Kidney capillary endothelial cell (primary cell): ENCODE measurements around the gene ASIC4.

ENCODE experiments used
- DNase-seq: peaks from one replicate; pipeline ENCODE4 v3.0.0-alpha.2; 2018; ENCODE audit warnings: low spot score

The ASIC4 gene

GRCh38 chr2:219497495-219498279 lies 16.6 kb upstream of the ASIC4 start:
- DNase-seq: peak; percentile 50

GRCh38 chr2:219498280-219499057 lies 15.8 kb upstream of the ASIC4 start, which contains the start of gene GMPPA:
Gene GMPPA (plus strand): TSS chr2:219498891. CDS start chr2:219499976, 1,085 bp downstream.
- peak; percentile 96 for DNase-seq

GRCh38 chr2:219499058-219499307 lies 15.3 kb upstream of the ASIC4 start:
- no peak for DNase-seq

- no peak for DNase-seq
These were observed 14.7 kb upstream of the ASIC4 start for GRCh38 chr2:219499555-219499954.

GRCh38 chr2:219500135-219500534 lies 14.1 kb upstream of the ASIC4 start:
- no peak for DNase-seq

GRCh38 chr2:219501849-219502248 lies 12.4 kb upstream of the ASIC4 start:
- no peak for DNase-seq

GRCh38 chr2:219502618-219503017 lies 11.7 kb upstream of the ASIC4 start:
- DNase-seq: no peak

GRCh38 chr2:219505585-219505984 lies 8.7 kb upstream of the ASIC4 start:
- DNase-seq: no peak

- no peak for DNase-seq
These were observed 8.0 kb upstream of the ASIC4 start for GRCh38 chr2:219506153-219506801.

- no peak for DNase-seq
These were observed 7.3 kb upstream of the ASIC4 start for GRCh38 chr2:219506802-219507526.

GRCh38 chr2:219507581-219508443 lies 6.5 kb upstream of the ASIC4 start:
- DNase-seq: no peak

GRCh38 chr2:219508444-219508734 lies 5.9 kb upstream of the ASIC4 start:
- DNase-seq: no peak

- no peak for DNase-seq
These were observed 5.1 kb upstream of the ASIC4 start for GRCh38 chr2:219508971-219509779.

GRCh38 chr2:219509780-219510511 lies 4.3 kb upstream of the ASIC4 start:
- no peak for DNase-seq

GRCh38 chr2:219510512-219511135 lies 3.7 kb upstream of the ASIC4 start:
- no peak for DNase-seq

- no peak for DNase-seq
These were observed 2.5 kb upstream of the ASIC4 start for GRCh38 chr2:219511547-219512325.

- DNase-seq: no peak
These were observed 1.6 kb upstream of the ASIC4 start for GRCh38 chr2:219512524-219513216.

- DNase-seq: no peak
These were observed 495 bp upstream of the ASIC4 start for GRCh38 chr2:219513787-219514186.
